HG03135 (cell line): Measurements from ENCODE around the gene GSK3B.

Experiments
- ATAC-seq: cut with Tn5 transposase; IDR thresholded peaks from one replicate; pipeline ENCODE4 v1.9.1; 2021; ENCODE audit warnings: mild to moderate bottlenecking, moderate library complexity; ENCODE audit not compliant: unreplicated experiment

The GSK3B gene

DNA sequence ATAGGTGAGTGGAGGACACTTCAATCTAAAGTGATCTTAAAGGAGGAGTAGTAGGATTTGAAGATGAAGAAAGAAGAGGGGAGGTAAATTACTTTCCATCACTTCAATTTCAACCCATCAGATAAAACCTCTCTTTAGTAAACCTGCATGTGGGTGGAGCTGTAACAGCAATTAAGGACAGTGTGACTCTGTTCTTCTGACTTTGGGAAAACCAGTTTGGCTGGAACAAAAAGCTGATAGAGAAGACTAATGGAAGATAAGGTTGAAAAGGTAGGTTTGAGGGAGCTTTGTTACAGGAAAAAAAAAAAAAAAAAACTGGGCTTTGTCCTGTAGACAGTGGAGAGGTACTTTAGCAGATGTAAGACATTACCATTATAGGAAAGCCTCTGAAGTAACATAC is 4.5 kb upstream of the GSK3B start:
- ATAC-seq, result no peak

GRCh38 chr3:120095979-120096426 is 1.8 kb upstream of the GSK3B start:
- no peak for ATAC-seq

GRCh38 chr3:120095226-120095978 is 1.2 kb upstream of the GSK3B start:
- peak; percentile 46 for ATAC-seq

DNA sequence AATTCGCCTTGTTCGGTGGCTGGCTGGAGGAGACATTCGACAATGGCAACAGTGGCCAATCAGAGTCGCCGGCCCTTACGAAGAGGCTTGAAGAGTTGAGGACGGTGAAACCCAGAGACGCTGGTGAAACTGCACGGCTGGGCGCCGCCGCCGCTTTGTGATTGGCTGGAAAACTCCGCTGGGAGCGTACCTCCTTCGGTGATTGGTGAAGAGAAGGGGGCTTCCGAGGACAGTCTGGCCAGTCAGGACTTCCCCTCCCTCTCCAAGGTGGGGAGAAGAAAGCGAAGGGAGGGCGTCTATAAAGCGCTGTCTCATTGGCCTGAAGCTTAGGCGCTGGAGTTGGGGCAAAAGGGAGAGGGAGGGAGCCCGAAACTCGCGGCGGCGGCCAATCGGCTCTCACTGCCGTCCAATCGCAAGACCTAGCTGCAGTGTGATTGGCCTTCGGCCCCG is 554 bp upstream of the GSK3B start:
- ATAC-seq, result peak; percentile 65

- no peak for ATAC-seq
Observed at GRCh38 chr3:120093119-120093910, 932 bp downstream of the GSK3B start.

GRCh38 chr3:120092474-120092873 is 1.8 kb downstream of the GSK3B start:
- no peak for ATAC-seq

- ATAC-seq, result no peak
Observed at GRCh38 chr3:120090422-120090821, 3.8 kb downstream of the GSK3B start.

DNA sequence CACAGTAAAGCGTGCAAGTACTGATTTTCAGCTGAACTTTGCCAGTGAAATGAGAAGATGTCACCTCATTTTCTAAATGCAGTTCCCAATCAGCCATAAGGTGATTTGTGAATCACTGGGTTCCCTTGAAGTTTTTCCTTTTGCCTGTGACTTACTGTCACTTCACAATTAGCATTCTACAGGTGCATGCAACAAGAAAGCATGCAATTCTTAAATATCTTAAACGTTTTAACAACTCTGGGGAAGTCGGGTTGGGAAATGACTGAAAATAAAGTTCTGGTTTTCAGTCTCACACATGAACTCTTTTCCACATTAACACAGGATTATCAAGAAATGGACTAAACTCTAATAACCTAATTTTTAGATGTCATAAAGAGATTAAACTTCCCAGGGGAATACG is 5.2 kb downstream of the GSK3B start:
- no peak for ATAC-seq

DNA sequence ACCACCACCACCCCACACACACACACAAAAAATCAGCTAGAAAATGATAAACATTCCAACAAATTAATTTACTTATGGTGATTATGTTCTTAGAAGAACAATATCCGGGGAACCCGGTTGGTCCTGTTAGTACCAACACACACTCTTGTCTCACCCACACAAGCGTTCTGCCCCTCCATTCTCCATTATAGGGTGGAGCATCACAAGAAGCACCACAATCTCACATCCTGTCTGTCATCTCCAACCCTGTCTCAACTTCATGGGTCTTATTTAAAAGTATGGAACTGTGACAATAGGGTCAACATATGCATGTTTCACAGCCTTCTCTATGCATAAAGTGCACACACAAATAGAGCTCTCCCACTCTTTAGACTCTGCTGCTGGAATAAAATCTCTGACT is 5.6 kb downstream of the GSK3B start:
- ATAC-seq, result no peak

- peak; percentile 57 for ATAC-seq
Observed at GRCh38 chr3:120081719-120082118, 12.5 kb downstream of the GSK3B start.

- no peak for ATAC-seq
Observed at GRCh38 chr3:120080836-120081235, 13.4 kb downstream of the GSK3B start.

- ATAC-seq, result no peak
Observed at GRCh38 chr3:120077731-120078130, 16.5 kb downstream of the GSK3B start.

DNA sequence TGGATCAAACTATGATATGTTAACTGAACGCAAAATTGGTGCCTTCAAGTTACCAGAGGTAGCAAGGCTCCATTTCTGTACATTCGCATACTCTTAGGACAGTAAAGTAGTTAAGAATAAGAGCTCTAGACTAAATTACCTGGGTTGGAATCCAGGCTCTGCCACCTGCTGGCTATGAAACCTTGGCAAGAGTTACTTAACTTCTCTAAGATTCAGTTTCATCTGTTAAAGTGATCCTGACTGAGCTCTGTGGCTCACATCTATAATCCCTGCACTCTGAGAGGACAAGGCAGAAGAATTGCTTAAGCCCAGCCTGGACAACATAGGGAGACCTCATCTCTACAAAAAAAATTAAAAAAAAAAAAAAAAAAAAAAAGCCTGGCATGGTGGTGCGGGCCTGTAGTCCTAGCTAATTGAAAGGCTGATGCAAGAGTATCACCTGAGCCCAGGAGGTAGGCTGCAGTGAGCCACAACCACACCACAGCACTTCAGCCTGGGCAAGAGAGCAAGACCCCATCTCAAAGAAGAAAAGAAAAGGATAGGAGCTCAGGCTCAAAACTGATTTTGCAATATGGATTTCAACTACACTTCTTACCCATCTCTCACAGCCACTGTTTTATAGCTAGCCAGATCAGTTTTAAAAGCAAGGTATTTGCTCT is 21.3 kb downstream of the GSK3B start:
- no peak for ATAC-seq

DNA sequence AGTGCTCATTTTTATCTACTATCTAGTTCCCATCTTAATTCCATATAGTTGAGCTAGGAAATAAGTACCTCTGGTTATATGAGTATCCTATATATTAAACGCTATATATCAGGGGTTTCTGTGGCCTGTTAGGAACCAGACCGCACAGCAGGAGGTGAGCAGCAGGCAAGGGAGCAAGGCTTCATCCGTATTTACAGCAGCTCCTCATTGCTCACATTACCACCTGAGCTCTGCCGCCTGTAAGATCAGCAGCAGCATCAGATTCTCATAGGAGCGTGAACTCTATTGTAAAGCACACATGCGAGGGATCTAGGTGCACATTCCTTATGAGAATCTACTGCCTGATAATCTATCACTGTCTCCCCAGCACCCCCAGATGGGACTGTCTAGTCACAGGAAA is 23.0 kb downstream of the GSK3B start:
- no peak for ATAC-seq

DNA sequence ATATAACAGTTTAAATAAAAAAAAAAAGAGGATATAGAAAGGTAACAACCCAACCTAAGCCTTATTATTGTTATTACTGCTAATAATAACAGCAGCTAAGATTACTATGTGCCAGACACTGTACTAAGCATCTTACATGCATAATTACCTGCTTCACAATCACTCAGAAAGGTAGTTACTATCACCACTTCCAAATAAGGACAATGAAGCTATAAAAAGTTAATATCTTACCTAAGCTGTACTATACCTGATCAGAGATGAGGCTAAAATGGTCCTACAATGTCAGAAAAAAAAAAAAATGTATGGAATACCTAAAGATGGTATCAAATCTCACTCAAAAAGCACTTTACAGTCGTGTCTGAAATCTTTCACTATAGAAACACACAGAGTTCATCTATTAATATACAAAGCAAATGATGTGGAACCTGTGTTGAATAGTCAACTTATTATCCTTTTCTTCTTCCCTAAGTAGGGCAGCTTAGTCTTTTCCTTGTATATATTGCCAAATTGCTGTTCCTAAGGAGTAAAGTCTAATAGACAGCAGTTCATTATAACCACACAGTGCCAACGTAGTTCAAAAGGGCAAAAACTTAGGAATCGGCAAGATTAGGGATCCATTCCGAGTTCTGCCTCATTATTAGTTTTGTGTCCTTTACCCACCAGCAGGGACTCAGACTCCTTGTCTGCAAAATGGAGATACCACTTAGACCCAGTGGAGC is 23.8 kb downstream of the GSK3B start:
- ATAC-seq, result no peak

DNA sequence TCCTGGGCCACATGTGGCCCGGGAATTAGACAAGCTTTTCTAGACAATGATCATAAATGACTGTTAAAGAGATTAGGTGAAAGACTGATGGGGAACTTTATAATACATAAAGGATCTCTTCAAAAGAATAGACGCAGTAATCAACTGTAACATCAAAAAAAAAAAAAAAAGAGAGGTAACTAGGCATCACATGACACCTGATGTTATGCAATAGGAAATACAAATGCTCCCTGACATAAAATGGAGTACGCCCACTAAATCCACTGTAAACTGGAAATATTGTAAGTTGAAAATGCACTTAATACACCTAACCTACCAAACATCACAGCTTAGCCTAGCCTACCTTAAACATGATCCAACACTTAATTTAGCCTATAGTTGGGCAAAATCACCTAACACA is 27.2 kb downstream of the GSK3B start:
- ATAC-seq, result no peak

GRCh38 chr3:120066634-120067033 is 27.6 kb downstream of the GSK3B start:
- no peak for ATAC-seq

DNA sequence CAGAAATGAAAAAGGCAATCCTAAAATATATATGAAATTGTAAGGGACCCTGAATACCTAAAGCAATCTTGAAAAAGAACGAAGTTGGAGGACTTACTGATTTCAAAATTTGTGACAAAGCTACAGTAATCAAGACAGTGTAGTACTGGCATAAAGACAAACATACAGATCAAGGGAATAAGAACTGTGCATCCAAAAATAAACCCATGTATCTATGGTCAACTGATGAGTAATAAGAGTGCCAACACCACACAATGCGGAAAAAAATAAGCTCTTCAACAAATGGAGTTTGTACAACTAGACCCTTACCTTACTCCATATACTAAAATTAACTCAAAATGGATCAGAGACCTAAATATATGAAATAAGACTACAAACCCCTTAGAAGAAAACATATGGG is 29.6 kb downstream of the GSK3B start:
- ATAC-seq, result no peak

- no peak for ATAC-seq
Observed at GRCh38 chr3:120062474-120062873, 31.8 kb downstream of the GSK3B start.

GRCh38 chr3:120059081-120059864 is 35.0 kb downstream of the GSK3B start:
- ATAC-seq, result no peak
